Mesodermal cell (in vitro differentiated cells): ENCODE results near the gene TXNL1.
A peak's percentile ranks its signal among the peaks of the same experiment; 100 is the strongest.

Experiments
- H3K27ac ChIP-seq: 2 replicates; pipeline ENCODE4 v1.7.0; 2013; ENCODE audit warnings: mild to moderate bottlenecking, low read depth, low read length, moderate library complexity; ENCODE audit not compliant: severe bottlenecking
- H3K36me3 ChIP-seq: 2 replicates; pipeline ENCODE4 v1.7.1; 2013; ENCODE audit warnings: mild to moderate bottlenecking, low read length, moderate library complexity; ENCODE audit not compliant: control insufficient read depth, insufficient read depth
- H3K4me1 ChIP-seq: one replicate; pipeline ENCODE4 v1.7.1; 2013; ENCODE audit warnings: mild to moderate bottlenecking, low read length; ENCODE audit not compliant: insufficient read depth, control insufficient read depth, poor library complexity, severe bottlenecking
- H3K4me3 ChIP-seq: 2 replicates; pipeline ENCODE4 v1.7.0; 2013; ENCODE audit warnings: low read length, control low read depth, mild to moderate bottlenecking; ENCODE audit not compliant: insufficient read depth, poor library complexity, severe bottlenecking; ENCODE audit errors: extremely low read depth
- H3K9me3 ChIP-seq: 2 replicates; pipeline ENCODE4 v1.7.1; 2013; ENCODE audit warnings: mild to moderate bottlenecking, low read length, moderate library complexity; ENCODE audit not compliant: control insufficient read depth
- WGBS, 2 experiments: methylation state at CpG; one replicate each; pipeline ENCODE4 v1.1.5; 2013; ENCODE audit warnings: missing lambda C conversion rate in 2 of 2; ENCODE audit not compliant: insufficient coverage in 2 of 2; 5-methylcytosine and 5-hydroxymethylcytosine counted together

The TXNL1 gene

GRCh38 chr18:56645415-56646016 lies 7.1 kb upstream of the TXNL1 start:
- H3K27ac ChIP-seq = no peak overlapping the region
- H3K4me1 ChIP-seq = no peaks in the 10 kb centered on the region
- 14 to 50% methylated on average over 1 of the region's 5 CpGs for WGBS, 2 experiments
- H3K9me3 ChIP-seq = no peaks in the 10 kb centered on the region
- no peaks in the 10 kb centered on the region for H3K36me3 ChIP-seq
- no peak overlapping the region for H3K4me3 ChIP-seq

- Histone ChIP-seq H3K4me1 (no peaks in the 10 kb centered on the region), H3K36me3 (no peaks in the 10 kb centered on the region), H3K4me3 (no peak overlapping the region), H3K9me3 (peaks cover 6% of the 10 kb centered on the region), H3K27ac (no peak overlapping the region)
- no CpG with 5 or more reads among the region's 3 CpGs for WGBS, 2 experiments
These were observed 5.0 kb upstream of the TXNL1 start for GRCh38 chr18:56643381-56643780.

GRCh38 chr18:56641714-56642337 lies 3.4 kb upstream of the TXNL1 start:
- peaks cover 6% of the 10 kb centered on the region for H3K9me3 ChIP-seq
- no peak overlapping the region for H3K4me3 ChIP-seq
- no peaks in the 10 kb centered on the region for H3K36me3 ChIP-seq
- H3K4me1 ChIP-seq = no peaks in the 10 kb centered on the region
- no peak overlapping the region for H3K27ac ChIP-seq
- 88 to 90% methylated on average over 6 to 7 of the region's 8 CpGs for WGBS, 2 experiments

GRCh38 chr18:56639571-56639970 lies 1.2 kb upstream of the TXNL1 start:
- Histone ChIP-seq H3K36me3 (peaks cover 7% of the 10 kb centered on the region), H3K27ac (no peak overlapping the region), H3K4me1 (no peaks in the 10 kb centered on the region), H3K4me3 (no peak overlapping the region), H3K9me3 (peaks cover 6% of the 10 kb centered on the region)
- 73 to 97% methylated on average over 1 to 8 of the region's 9 CpGs for WGBS, 2 experiments

- H3K4me3 ChIP-seq = peak overlapping the region; percentile 96
- 84 to 93% methylated on average over 3 to 6 of the region's 6 CpGs for WGBS, 2 experiments
- peaks cover 9% of the 10 kb centered on the region for H3K36me3 ChIP-seq
- H3K27ac ChIP-seq = peak overlapping the region; percentile 52
- peaks cover 6% of the 10 kb centered on the region for H3K9me3 ChIP-seq
- H3K4me1 ChIP-seq = no peaks in the 10 kb centered on the region
These were observed 651 bp upstream of the TXNL1 start for GRCh38 chr18:56639104-56639381.

GRCh38 chr18:56637711-56638231 lies 621 bp downstream of the TXNL1 start:
- peak overlapping the region; percentile 97 for H3K27ac ChIP-seq
- 0 to 1% methylated on average over 14 to 15 of the region's 18 CpGs for WGBS, 2 experiments
- peaks cover 6% of the 10 kb centered on the region for H3K9me3 ChIP-seq
- peak overlapping the region; percentile 96 for H3K4me3 ChIP-seq
- H3K4me1 ChIP-seq = no peaks in the 10 kb centered on the region
- peaks cover 14% of the 10 kb centered on the region for H3K36me3 ChIP-seq

GRCh38 chr18:56637176-56637575 lies 1.2 kb downstream of the TXNL1 start:
- peaks cover 6% of the 10 kb centered on the region for H3K9me3 ChIP-seq
- no peaks in the 10 kb centered on the region for H3K4me1 ChIP-seq
- peak overlapping the region; percentile 96 for H3K4me3 ChIP-seq
- H3K36me3 ChIP-seq = peaks cover 20% of the 10 kb centered on the region
- no peak overlapping the region for H3K27ac ChIP-seq
- WGBS, 2 experiments = 7 to 14% methylated on average over 3 to 4 of the region's 8 CpGs

- peaks cover 37% of the 10 kb centered on the region for H3K36me3 ChIP-seq
- H3K27ac ChIP-seq = no peak overlapping the region
- no peak overlapping the region for H3K4me3 ChIP-seq
- 82 to 86% methylated on average over 3 to 4 of the region's 5 CpGs for WGBS, 2 experiments
- peaks cover 6% of the 10 kb centered on the region for H3K9me3 ChIP-seq
- no peaks in the 10 kb centered on the region for H3K4me1 ChIP-seq
These were observed 3.4 kb downstream of the TXNL1 start for GRCh38 chr18:56635007-56635406.

GRCh38 chr18:56632070-56633022 lies 6.0 kb downstream of the TXNL1 start:
- H3K27ac ChIP-seq = no peak overlapping the region
- H3K9me3 ChIP-seq = no peaks in the 10 kb centered on the region
- H3K4me1 ChIP-seq = no peaks in the 10 kb centered on the region
- peaks cover 38% of the 10 kb centered on the region for H3K36me3 ChIP-seq
- H3K4me3 ChIP-seq = no peak overlapping the region
- WGBS, 2 experiments = 86 to 100% methylated on average over 2 of the region's 7 CpGs

GRCh38 chr18:56627991-56628390 lies 10.4 kb downstream of the TXNL1 start:
- peaks cover 29% of the 10 kb centered on the region for H3K36me3 ChIP-seq
- no peak overlapping the region for H3K27ac ChIP-seq
- no CpG with 5 or more reads among the region's 2 CpGs for WGBS, 2 experiments

More at GRCh38 chr18:56627991-56628390, 10.4 kb downstream of the TXNL1 start:
- H3K4me1 ChIP-seq = no peaks in the 10 kb centered on the region
- no peak overlapping the region for H3K4me3 ChIP-seq
- H3K9me3 ChIP-seq = no peaks in the 10 kb centered on the region
